Kidney (tissue), 14 donors: Measurements from ENCODE around the gene TENM4. TPM values are rescaled to one million over a fixed set of nuclear protein-coding genes. Genes with fewer than 3 reads are reported as not detected.
A peak's percentile ranks its signal among the peaks of the same experiment; 100 is the strongest.

Source experiments
- DNase-seq, 5 donors: peaks; one replicate each; pipeline ENCODE4 v3.0.0-alpha.2; 2013 to 2020
- FAIRE-seq: peaks from 2 replicates; lab custom pipeline; 2012; peaks lifted over from hg19 to GRCh38; lab: Jason Lieb, UNC
- H3K27ac ChIP-seq, 2 donors: one replicate each; pipeline ENCODE4 v1.7.0; 2013; ENCODE audit warnings: low read depth in 2 of 2, low read length in 2 of 2, inconsistent platforms in 1 of 2
- H3K27me3 ChIP-seq: one replicate; pipeline ENCODE4 v1.7.1; 2013; ENCODE audit warnings: low read length, inconsistent platforms; ENCODE audit not compliant: control insufficient read depth, insufficient read depth
- H3K36me3 ChIP-seq, 3 donors: one replicate each; pipeline versions ENCODE4 v1.7.0 to v1.7.1; 2013; ENCODE audit warnings: low read length in 3 of 3, control low read depth in 1 of 3, inconsistent platforms in 1 of 3; ENCODE audit not compliant: insufficient read depth in 3 of 3, control insufficient read depth in 2 of 3
- H3K4me1 ChIP-seq, 3 donors: one replicate each; pipeline versions ENCODE4 v1.7.0 to v1.7.1; 2013; ENCODE audit warnings: low read length in 3 of 3, inconsistent platforms in 1 of 3, low read depth in 1 of 3; ENCODE audit not compliant: control insufficient read depth in 2 of 3, insufficient read depth in 2 of 3
- H3K4me3 ChIP-seq, 3 donors: one replicate each; pipeline versions ENCODE4 v1.7.0 to v1.8.1; 2013; ENCODE audit warnings: low read length in 3 of 3, control low read depth in 1 of 3, inconsistent platforms in 1 of 3
- H3K9ac ChIP-seq, 3 donors: one replicate each; pipeline versions ENCODE4 v1.7.0 to v1.7.1; 2013; ENCODE audit warnings: low read length in 3 of 3, control low read depth in 1 of 3, inconsistent platforms in 1 of 3
- H3K9me3 ChIP-seq, 3 donors: one replicate each; pipeline versions ENCODE4 v1.7.0 to v1.7.1; 2013; ENCODE audit warnings: low read length in 3 of 3, control low read depth in 1 of 3, inconsistent platforms in 1 of 3; ENCODE audit not compliant: control insufficient read depth in 2 of 3, insufficient read depth in 1 of 3
- intact Hi-C: fragments of 100-400 bp; cut with DNase I; formaldehyde crosslinking; loops from one replicate; pipeline ENCODE4 v1.11.1; 2022
- polyA plus RNA-seq: library from polyadenylated mRNA; stranded (reverse); fragments of 350-450 nt; fragmentation: Illumina TruSeq; extraction: RNeasy Lipid Tissue Mini Kit (QIAGEN cat#74804); gene quantifications from one replicate; pipeline ENCODE4 v1.2.3, GENCODE V29; 2014; ENCODE audit warnings: low read depth, low replicate concordance; ENCODE audit not compliant: insufficient read depth
- total RNA-seq: library from RNA; stranded (reverse); fragmentation: NEBNext Ultra II Directional; extraction: Animal tissue kit (Norgen Biotek cat#: 25700); gene quantifications from one replicate; pipeline ENCODE4 v1.2.1, GENCODE V29; 2021
- TF ChIP-seq, protein P1 (sequence below): IDR thresholded peaks from 3 replicates; pipeline ENCODE4 v1.5.1; 2012; ENCODE audit warnings: mild to moderate bottlenecking, moderate library complexity, borderline replicate concordance; ENCODE audit not compliant: insufficient read depth; ENCODE audit errors: extremely low read depth
- donor health status: control.
- donor health status: control.
- donor health status: control.
- donor health status: control.
- donor health status: control.
- donor health status: DM: yes; HTN: yes; CAD: no.
- donor health status: Normal renal cell carcinoma (clear cell type).

The TENM4 gene
- total and polyA plus RNA-seq, 2 donors from 2014 or later = 0.34 to 31.0 TPM

DNA sequence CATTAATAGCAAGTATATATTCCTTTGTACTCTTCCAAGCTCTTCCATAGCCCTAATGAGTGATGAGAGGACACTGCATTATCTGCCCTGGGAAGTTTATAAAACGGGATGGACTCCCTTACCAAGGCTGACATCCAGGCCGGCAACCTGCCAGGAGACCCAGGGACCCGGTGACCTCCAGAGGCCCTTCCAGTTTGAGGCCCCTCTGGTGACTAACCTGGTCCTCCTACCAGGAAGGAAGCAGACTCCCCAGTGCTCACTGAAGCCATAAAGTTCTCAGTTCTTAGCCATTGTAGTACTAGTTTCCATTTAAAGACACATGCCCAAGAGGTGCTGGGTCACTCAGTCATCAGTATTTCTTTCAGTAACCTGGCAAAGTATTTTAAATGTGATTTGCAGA is 345.4 kb downstream of the TENM4 start:
- Histone ChIP-seq H3K27ac (no peak overlapping the region), H3K4me1 (no peaks in the 10 kb centered on the region), H3K27me3 (no peaks in the 10 kb centered on the region), H3K36me3 (no peaks in the 10 kb centered on the region), H3K9ac (no peak overlapping the region), H3K9me3 (no peaks in the 10 kb centered on the region), H3K4me3 (no peak overlapping the region)
- intact Hi-C loops = no loop called here
- TF ChIP-seq, protein P1, sequence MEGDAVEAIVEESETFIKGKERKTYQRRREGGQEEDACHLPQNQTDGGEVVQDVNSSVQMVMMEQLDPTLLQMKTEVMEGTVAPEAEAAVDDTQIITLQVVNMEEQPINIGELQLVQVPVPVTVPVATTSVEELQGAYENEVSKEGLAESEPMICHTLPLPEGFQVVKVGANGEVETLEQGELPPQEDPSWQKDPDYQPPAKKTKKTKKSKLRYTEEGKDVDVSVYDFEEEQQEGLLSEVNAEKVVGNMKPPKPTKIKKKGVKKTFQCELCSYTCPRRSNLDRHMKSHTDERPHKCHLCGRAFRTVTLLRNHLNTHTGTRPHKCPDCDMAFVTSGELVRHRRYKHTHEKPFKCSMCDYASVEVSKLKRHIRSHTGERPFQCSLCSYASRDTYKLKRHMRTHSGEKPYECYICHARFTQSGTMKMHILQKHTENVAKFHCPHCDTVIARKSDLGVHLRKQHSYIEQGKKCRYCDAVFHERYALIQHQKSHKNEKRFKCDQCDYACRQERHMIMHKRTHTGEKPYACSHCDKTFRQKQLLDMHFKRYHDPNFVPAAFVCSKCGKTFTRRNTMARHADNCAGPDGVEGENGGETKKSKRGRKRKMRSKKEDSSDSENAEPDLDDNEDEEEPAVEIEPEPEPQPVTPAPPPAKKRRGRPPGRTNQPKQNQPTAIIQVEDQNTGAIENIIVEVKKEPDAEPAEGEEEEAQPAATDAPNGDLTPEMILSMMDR = no peak
- DNase-seq (no peak), FAIRE-seq (no peak)

DNA sequence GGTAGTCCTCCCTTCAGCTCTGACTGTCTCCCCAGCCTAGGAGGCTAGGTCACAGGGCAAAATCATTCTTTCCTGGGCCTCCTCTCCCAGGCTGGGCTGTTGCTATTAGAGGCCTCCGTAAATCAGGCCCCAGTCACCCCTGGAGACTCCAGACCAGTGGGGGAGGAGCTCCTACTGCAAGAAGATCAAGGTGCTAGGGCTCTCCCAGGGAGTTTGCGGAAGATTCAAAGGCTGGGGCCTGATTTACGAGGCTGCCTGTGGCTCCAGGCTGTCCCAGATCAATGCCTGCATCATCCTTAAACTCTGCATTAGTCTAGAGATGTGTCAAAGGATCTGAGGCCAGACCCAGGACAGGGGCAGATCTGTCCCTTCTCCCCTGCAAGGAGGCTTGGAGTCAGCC is 346.2 kb downstream of the TENM4 start:
- TF ChIP-seq, protein P1 = no peak
- H3K9me3 ChIP-seq = no peaks in the 10 kb centered on the region
- DNase-seq (peak in 4 of 5 donors; percentile 87 to 91 (median 89)), FAIRE-seq (no peak)
- H3K27me3 ChIP-seq = no peaks in the 10 kb centered on the region
- H3K4me3 ChIP-seq = no peak overlapping the region
- H3K27ac ChIP-seq = no peak overlapping the region
- H3K9ac ChIP-seq = no peak overlapping the region
- H3K36me3 ChIP-seq = no peaks in the 10 kb centered on the region
- H3K4me1 ChIP-seq = no peaks in the 10 kb centered on the region
- intact Hi-C loops = no loop called here

DNA sequence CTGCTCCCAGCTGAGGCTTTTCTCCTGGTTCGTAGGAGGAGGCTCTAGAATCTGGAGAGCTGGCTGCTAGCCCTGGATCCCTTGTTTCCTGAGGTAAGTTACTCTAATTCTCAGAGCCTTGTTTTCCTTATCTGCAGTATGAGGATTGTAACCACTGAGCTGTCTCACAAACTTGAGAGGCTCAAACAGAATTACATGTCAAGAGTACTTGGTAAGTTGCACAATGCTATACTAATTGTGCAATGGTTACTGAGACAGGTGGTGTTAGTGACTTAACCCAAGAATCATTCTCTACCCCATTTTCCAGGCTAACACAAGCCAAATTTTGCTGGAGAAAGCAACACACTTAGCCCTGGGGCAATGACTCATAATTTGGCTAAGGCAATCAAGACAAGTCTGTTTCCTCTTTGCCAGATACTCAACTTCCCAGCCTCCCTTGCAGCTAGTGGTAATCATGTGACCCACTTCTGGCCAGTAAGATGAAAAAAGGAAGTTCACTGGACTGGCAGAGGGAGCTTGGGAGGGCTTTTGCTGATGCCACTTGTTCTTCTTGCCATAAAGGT is 348.0 kb downstream of the TENM4 start:
- Histone ChIP-seq H3K9ac (no peak overlapping the region), H3K4me3 (no peak overlapping the region), H3K36me3 (no peaks in the 10 kb centered on the region), H3K4me1 (peaks cover 0 to 6% (median 3%) of the 10 kb centered on the region in 3 donors), H3K27me3 (no peaks in the 10 kb centered on the region), H3K9me3 (no peaks in the 10 kb centered on the region), H3K27ac (no peak overlapping the region)
- no peak for FAIRE-seq
- no peak for DNase-seq
- intact Hi-C loops = no loop called here
- TF ChIP-seq, protein P1 = no peak
